Measurements from ENCODE around the gene LONP2. TPM values are rescaled to one million over a fixed set of nuclear protein-coding genes. Genes with fewer than 3 reads are reported as not detected.

The LONP2 gene
- total and polyA plus RNA-seq, 9 of the 15 experiments (the other 6 are each of a cell fraction or from before 2014, with no cell fraction given), result 8.1 to 41.2 (median 25.6) TPM

DNA sequence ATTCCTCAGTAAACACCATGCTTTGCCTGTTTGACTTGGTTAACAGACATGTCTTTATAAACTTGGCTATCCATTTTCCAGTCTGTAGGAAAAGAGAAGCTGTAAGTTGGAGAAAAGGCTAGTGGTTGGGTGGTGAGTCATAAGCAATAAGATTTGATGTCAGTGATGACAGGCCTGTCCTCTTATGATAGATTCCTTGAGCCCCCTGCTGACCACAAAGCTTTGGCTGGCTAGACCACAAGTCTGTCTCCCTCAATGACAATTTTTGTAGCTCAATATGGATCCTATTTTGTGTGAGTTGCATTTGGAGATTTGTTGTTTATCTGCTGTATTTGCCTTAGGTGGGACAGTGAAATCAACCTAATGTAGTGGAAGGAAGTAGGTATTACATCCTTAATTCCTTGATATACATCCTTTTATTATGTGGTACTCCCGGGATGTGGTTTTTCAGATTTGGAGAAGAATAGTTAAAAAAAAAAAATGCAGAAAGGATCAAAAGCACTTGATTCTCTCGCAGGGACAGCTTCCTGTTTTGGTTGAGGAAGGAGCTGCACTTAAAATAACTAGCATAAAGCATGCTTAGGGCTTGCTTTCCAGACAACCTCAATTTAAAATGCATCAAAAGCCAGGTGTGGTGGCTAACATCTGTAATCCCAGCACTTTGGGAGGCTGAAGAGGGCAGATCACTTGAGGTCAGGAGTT, 73.7 kb downstream of the LONP2 start:
- Histone ChIP-seq H3K4me2 (ENCODE audit: insufficient read depth, low read length) (no peak overlapping the region), H3K9me1 (ENCODE audit: control insufficient read depth, insufficient read depth, low read length) (no peaks in the 10 kb centered on the region), H4K20me1 (replicated peaks; ENCODE audit: control insufficient read depth, insufficient read depth, low read length) (no peaks in the 10 kb centered on the region), H3K27ac (ENCODE audit: extremely low read depth, low read depth, low read length) (no peak overlapping the region), H3K4me3 (no peak overlapping the region), H3K79me2 (ENCODE audit: control insufficient read depth, insufficient read depth, low read length) (no peaks in the 10 kb centered on the region), H2AFZ (ENCODE audit: low read depth, low read length) (no peak overlapping the region), H3K4me1 (replicated peaks in 1 of 2; ENCODE audit: control insufficient read depth in 2 of 2, insufficient read depth in 2 of 2, low read length in 2 of 2) (no peaks in the 10 kb centered on the region), H3K9ac (ENCODE audit: insufficient read depth in 1 of 2, low read depth in 2 of 2, low read length in 2 of 2) (no peak overlapping the region), H3K9me3 (replicated peaks; ENCODE audit: control insufficient read depth, insufficient read depth, low read depth, low read length) (peaks cover under 1% of the 10 kb centered on the region; the same call in 1 of the 2 replicates), H3K27me3 (ENCODE audit: control insufficient read depth in 2 of 2, insufficient read depth in 2 of 2, low read length in 2 of 2) (no peaks in the 10 kb centered on the region), H3K36me3 (ENCODE audit: control insufficient read depth, insufficient read depth, low read length) (peaks cover 27% of the 10 kb centered on the region)
- ChIA-PET POLR2A (interaction anchor here (1.7 kb wide), 1 partner anchor 9 kb away, joined by 10 read pairs; no protein-coding TSS in a partner anchor), CTCF (ENCODE audit: low intra/inter-chr PET ratio) (interaction anchor here (0.6 kb wide), 1 partner anchor 1189 kb away, joined by 3 read pairs; no protein-coding TSS in a partner anchor)
- intact Hi-C loops (cut with micrococcal nuclease), result no loop called here
- DNase-seq (ENCODE audit: extremely low read depth in 1 of 4, low spot score in 3 of 4) (peak in 3 of 4 experiments; percentile 12 to 57 (median 21)), ATAC-seq (peak; percentile 54; the same call in 2 of the 3 replicates), FAIRE-seq (peak; percentile 79)
- no TSS peak for BruUV-seq (replicated peaks)
- in situ Hi-C loops (cut with MboI), result no loop called here
- 94% methylated on average over 2 of the region's 2 CpGs for WGBS (ENCODE audit: insufficient coverage, low coverage, missing lambda C conversion rate)
- TF ChIP-seq, protein P1, sequence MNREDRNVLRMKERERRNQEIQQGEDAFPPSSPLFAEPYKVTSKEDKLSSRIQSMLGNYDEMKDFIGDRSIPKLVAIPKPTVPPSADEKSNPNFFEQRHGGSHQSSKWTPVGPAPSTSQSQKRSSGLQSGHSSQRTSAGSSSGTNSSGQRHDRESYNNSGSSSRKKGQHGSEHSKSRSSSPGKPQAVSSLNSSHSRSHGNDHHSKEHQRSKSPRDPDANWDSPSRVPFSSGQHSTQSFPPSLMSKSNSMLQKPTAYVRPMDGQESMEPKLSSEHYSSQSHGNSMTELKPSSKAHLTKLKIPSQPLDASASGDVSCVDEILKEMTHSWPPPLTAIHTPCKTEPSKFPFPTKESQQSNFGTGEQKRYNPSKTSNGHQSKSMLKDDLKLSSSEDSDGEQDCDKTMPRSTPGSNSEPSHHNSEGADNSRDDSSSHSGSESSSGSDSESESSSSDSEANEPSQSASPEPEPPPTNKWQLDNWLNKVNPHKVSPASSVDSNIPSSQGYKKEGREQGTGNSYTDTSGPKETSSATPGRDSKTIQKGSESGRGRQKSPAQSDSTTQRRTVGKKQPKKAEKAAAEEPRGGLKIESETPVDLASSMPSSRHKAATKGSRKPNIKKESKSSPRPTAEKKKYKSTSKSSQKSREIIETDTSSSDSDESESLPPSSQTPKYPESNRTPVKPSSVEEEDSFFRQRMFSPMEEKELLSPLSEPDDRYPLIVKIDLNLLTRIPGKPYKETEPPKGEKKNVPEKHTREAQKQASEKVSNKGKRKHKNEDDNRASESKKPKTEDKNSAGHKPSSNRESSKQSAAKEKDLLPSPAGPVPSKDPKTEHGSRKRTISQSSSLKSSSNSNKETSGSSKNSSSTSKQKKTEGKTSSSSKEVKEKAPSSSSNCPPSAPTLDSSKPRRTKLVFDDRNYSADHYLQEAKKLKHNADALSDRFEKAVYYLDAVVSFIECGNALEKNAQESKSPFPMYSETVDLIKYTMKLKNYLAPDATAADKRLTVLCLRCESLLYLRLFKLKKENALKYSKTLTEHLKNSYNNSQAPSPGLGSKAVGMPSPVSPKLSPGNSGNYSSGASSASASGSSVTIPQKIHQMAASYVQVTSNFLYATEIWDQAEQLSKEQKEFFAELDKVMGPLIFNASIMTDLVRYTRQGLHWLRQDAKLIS (CRISPR knock-in tag; IDR thresholded peaks at IDR 0.05), result no peak
- TF ChIP-seq ZNF280B (CRISPR knock-in tag; IDR thresholded peaks at IDR 0.05), result no peak
- TF ChIP-seq PTBP1 (IDR thresholded peaks at IDR 0.05; ENCODE audit: low read depth, low read length), result no peak
- TF ChIP-seq ZNF696 (CRISPR knock-in tag; conservative IDR thresholded peaks at IDR 0.05), result no peak
- no peak for TF ChIP-seq HEY1 (CRISPR knock-in tag; IDR thresholded peaks at IDR 0.05; ENCODE audit: borderline replicate concordance)
- TF ChIP-seq GABPB2 (CRISPR knock-in tag; conservative IDR thresholded peaks at IDR 0.05), result no peak
- peak; percentile 58 for TF ChIP-seq PKNOX1 (IDR thresholded peaks at IDR 0.05)
- no peak for TF ChIP-seq ELK1 (CRISPR knock-in tag; IDR thresholded peaks at IDR 0.05)
- TF ChIP-seq MEIS2 (IDR thresholded peaks at IDR 0.05; ENCODE audit: partially characterized antibody), result peak; percentile 97
- TF ChIP-seq RAD21 (CRISPR knock-in tag; conservative IDR thresholded peaks at IDR 0.05 in 1 of 2, IDR thresholded peaks at IDR 0.05 in 1 of 2), result peak in 1 of 2 experiments; percentile 66; a peak in 2 of 4 replicates
- peak in 1 of 2 experiments; percentile 69; a peak in 2 of 4 replicates for TF ChIP-seq RCOR1 (IDR thresholded peaks at IDR 0.05; ENCODE audit: borderline replicate concordance in 1 of 2, low read depth in 2 of 2, low read length in 2 of 2)
- peak; percentile 47; the same call in 1 of the 2 replicates for TF ChIP-seq ESRRA (IDR thresholded peaks at IDR 0.05; ENCODE audit: borderline replicate concordance, low read depth)
- peak; percentile 97 for TF ChIP-seq SMAD4 (CRISPR knock-in tag; conservative IDR thresholded peaks at IDR 0.05)
